NCI-H1930 (cell line): ENCODE results near the gene LHFPL3.
"Not testable (repeated sequence)": the region's sequence is repeated elsewhere in the genome, so short reads cannot be mapped to it uniquely, and the experiment has no call there.

ENCODE experiments used
- DNase-seq, 2 experiments: peaks; one replicate each; lab custom pipeline; 2025; lab: John Stamatoyannopoulos, UW

The LHFPL3 gene

GRCh38 chr7:104595591-104595990 lies 267.2 kb downstream of the LHFPL3 start:
- DNase-seq = not testable (repeated sequence)

- no peak for DNase-seq
These were observed 275.6 kb downstream of the LHFPL3 start for GRCh38 chr7:104603957-104604356.

GRCh38 chr7:104604706-104605105 lies 276.3 kb downstream of the LHFPL3 start:
- DNase-seq = no peak

GRCh38 chr7:104621321-104621720 lies 292.9 kb downstream of the LHFPL3 start:
- no peak for DNase-seq

GRCh38 chr7:104625956-104626355 lies 297.6 kb downstream of the LHFPL3 start:
- DNase-seq = no peak

GRCh38 chr7:104627516-104627915 lies 299.1 kb downstream of the LHFPL3 start:
- DNase-seq = no peak

- DNase-seq = no peak
These were observed 299.6 kb downstream of the LHFPL3 start for GRCh38 chr7:104628017-104628416.

- no peak for DNase-seq
These were observed 301.0 kb downstream of the LHFPL3 start for GRCh38 chr7:104629408-104629807.

- no peak for DNase-seq
These were observed 312.1 kb downstream of the LHFPL3 start for GRCh38 chr7:104640506-104640905.

GRCh38 chr7:104642560-104642959 lies 314.2 kb downstream of the LHFPL3 start:
- DNase-seq = no peak

- DNase-seq = no peak
These were observed 315.3 kb downstream of the LHFPL3 start for GRCh38 chr7:104643587-104644217.

- DNase-seq = no peak
These were observed 322.7 kb downstream of the LHFPL3 start for GRCh38 chr7:104650991-104651640.

GRCh38 chr7:104652434-104652833 lies 324.0 kb downstream of the LHFPL3 start:
- no peak for DNase-seq

- no peak for DNase-seq
These were observed 324.5 kb downstream of the LHFPL3 start for GRCh38 chr7:104652865-104653264.

- DNase-seq = no peak
These were observed 325.5 kb downstream of the LHFPL3 start for GRCh38 chr7:104653825-104654401.

GRCh38 chr7:104655592-104655991 lies 327.2 kb downstream of the LHFPL3 start:
- DNase-seq = no peak

GRCh38 chr7:104656467-104656866 lies 328.1 kb downstream of the LHFPL3 start:
- no peak for DNase-seq

GRCh38 chr7:104657134-104657533 lies 328.7 kb downstream of the LHFPL3 start:
- no peak for DNase-seq

GRCh38 chr7:104661575-104661974 lies 333.2 kb downstream of the LHFPL3 start:
- DNase-seq = no peak

- DNase-seq = no peak
These were observed 336.2 kb downstream of the LHFPL3 start for GRCh38 chr7:104664648-104665047.

- no peak for DNase-seq
These were observed 349.2 kb downstream of the LHFPL3 start for GRCh38 chr7:104677587-104677986.

- no peak for DNase-seq
These were observed 350.7 kb downstream of the LHFPL3 start for GRCh38 chr7:104679085-104679484.

GRCh38 chr7:104686286-104686685 lies 357.9 kb downstream of the LHFPL3 start:
- DNase-seq = no peak

GRCh38 chr7:104694710-104695109 lies 366.3 kb downstream of the LHFPL3 start:
- no peak for DNase-seq
